NCI-H345 treated with DMSO at 0.1 percent for 48 hours (cell line): Measurements from ENCODE around the gene TLX3.

Source experiments
- DNase-seq: peaks from one replicate; lab custom pipeline; 2025; ENCODE audit not compliant: unreplicated experiment; lab: John Stamatoyannopoulos, UW

TLX3 gene

GRCh38 chr5:171300358-171300757, 8.7 kb upstream of the TLX3 start:
- DNase-seq = no peak

GRCh38 chr5:171306166-171306565, 2.9 kb upstream of the TLX3 start:
- no peak for DNase-seq

- no peak for DNase-seq
Observed at GRCh38 chr5:171306781-171307591, 2.1 kb upstream of the TLX3 start.

- DNase-seq = no peak
Observed at GRCh38 chr5:171307789-171308452, 1.1 kb upstream of the TLX3 start.

GRCh38 chr5:171309276-171310211, 496 bp downstream of the TLX3 start:
- DNase-seq = no peak

- no peak for DNase-seq
Observed at GRCh38 chr5:171310212-171310818, 1.3 kb downstream of the TLX3 start.

GRCh38 chr5:171310819-171311321, 1.8 kb downstream of the TLX3 start:
- DNase-seq = peak; percentile 6

- DNase-seq = no peak
Observed at GRCh38 chr5:171311322-171312077, 2.5 kb downstream of the TLX3 start.

GRCh38 chr5:171312129-171312974, 3.3 kb downstream of the TLX3 start:
- no peak for DNase-seq

GRCh38 chr5:171313481-171314206, 4.6 kb downstream of the TLX3 start:
- DNase-seq = no peak

- no peak for DNase-seq
Observed at GRCh38 chr5:171314728-171315385, 5.8 kb downstream of the TLX3 start.

- DNase-seq = no peak
Observed at GRCh38 chr5:171315386-171315891, 6.4 kb downstream of the TLX3 start.

GRCh38 chr5:171315925-171316257, 6.8 kb downstream of the TLX3 start:
- no peak for DNase-seq

GRCh38 chr5:171316258-171317121, 7.4 kb downstream of the TLX3 start:
- DNase-seq = no peak

GRCh38 chr5:171317230-171317629, 8.2 kb downstream of the TLX3 start:
- no peak for DNase-seq

GRCh38 chr5:171318026-171318425, 9.0 kb downstream of the TLX3 start:
- DNase-seq = no peak

- DNase-seq = no peak
Observed at GRCh38 chr5:171321447-171321846, 12.4 kb downstream of the TLX3 start.
